Brain microvascular endothelial cell (primary cell): ENCODE results near the gene MZT2B.
"Not testable (repeated sequence)": the region's sequence is repeated elsewhere in the genome, so short reads cannot be mapped to it uniquely, and the experiment has no call there.

Experiments used
- DNase-seq: peaks from one replicate; pipeline ENCODE4 v3.0.0-alpha.2; 2020
- H3K27ac ChIP-seq: fragments of 250-450 bp; sonication (Bioruptor Pico); 2 replicates; pipeline ENCODE4 v1.5.1; 2020; ENCODE audit warnings: mild to moderate bottlenecking, moderate library complexity
- H3K27me3 ChIP-seq: fragments of 250-450 bp; sonication (Bioruptor Pico); replicated peaks from 2 replicates; pipeline ENCODE4 v1.5.1; 2020; ENCODE audit warnings: mild to moderate bottlenecking
- H3K36me3 ChIP-seq: fragments of 250-450 bp; sonication (Bioruptor Pico); replicated peaks from 2 replicates; pipeline ENCODE4 v1.5.1; 2020; ENCODE audit warnings: mild to moderate bottlenecking
- H3K4me3 ChIP-seq: 2 replicates; pipeline ENCODE4 v1.5.1; 2011; ENCODE audit warnings: low read depth, mild to moderate bottlenecking, control low read depth, low read length, moderate library complexity
- CTCF ChIP-seq: IDR thresholded peaks from 2 replicates; pipeline ENCODE4 v1.5.1; 2011; ENCODE audit warnings: low read depth, mild to moderate bottlenecking, moderate library complexity, low read length, control low read depth, inconsistent platforms; ENCODE audit errors: missing control alignments
- in situ Hi-C: cut with HindIII; loops from 2 replicates; pipeline ENCODE4 v1.10.0; 2017; ENCODE audit warnings: low sequenced_read_pairs, low pct_ligation_motif_present

The MZT2B gene

GRCh38 chr2:130142396-130143265 lies 39.4 kb upstream of the MZT2B start:
- DNase-seq, H3K36me3 ChIP-seq, H3K27me3 ChIP-seq, H3K4me3 ChIP-seq, in situ Hi-C loops, H3K27ac ChIP-seq: not testable (repeated sequence)

- H3K27me3 ChIP-seq: not testable (repeated sequence)
- H3K4me3 ChIP-seq: peak overlapping the region; percentile 51
Observed at GRCh38 chr2:130143266-130144039, 38.6 kb upstream of the MZT2B start.

DNA sequence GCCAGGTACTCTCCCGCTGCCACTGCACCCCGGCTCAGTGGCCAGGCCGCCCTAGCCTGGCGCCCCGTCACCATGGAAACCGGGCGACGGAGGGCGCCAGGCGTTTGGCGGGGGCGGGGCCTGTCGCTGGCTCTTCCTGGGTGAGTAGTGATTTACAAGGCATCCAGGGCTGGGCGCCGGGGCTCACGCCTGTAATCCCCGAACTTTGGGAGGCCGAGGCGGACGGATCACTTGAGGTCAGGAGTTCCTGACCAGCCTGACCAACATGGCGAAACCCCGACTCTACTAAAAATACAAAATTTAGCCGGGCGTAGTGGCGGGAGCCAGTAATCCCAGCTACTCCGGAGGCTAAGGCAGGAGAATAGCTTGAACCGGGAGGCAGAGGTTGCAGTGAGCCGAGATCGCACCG lies 37.1 kb upstream of the MZT2B start, which contains the start of gene CCDC74B:
CCDC74B (minus strand) TSS at position 107 of the 409 bp plus-strand sequence. CDS start 116 bp downstream, outside the sequence.
- DNase-seq, H3K27ac ChIP-seq, H3K27me3 ChIP-seq, H3K36me3 ChIP-seq, in situ Hi-C loops: not testable (repeated sequence)
- H3K4me3 ChIP-seq: peak within 1 kb of the TSS; percentile 51

More at GRCh38 chr2:130143266-130144039, 38.6 kb upstream of the MZT2B start:
- in situ Hi-C loops, H3K27ac ChIP-seq, DNase-seq, H3K36me3 ChIP-seq: not testable (repeated sequence)

- in situ Hi-C loops, H3K27ac ChIP-seq, DNase-seq, H3K36me3 ChIP-seq, H3K4me3 ChIP-seq, H3K27me3 ChIP-seq: not testable (repeated sequence)
Observed at GRCh38 chr2:130148515-130148914, 33.5 kb upstream of the MZT2B start.

DNA sequence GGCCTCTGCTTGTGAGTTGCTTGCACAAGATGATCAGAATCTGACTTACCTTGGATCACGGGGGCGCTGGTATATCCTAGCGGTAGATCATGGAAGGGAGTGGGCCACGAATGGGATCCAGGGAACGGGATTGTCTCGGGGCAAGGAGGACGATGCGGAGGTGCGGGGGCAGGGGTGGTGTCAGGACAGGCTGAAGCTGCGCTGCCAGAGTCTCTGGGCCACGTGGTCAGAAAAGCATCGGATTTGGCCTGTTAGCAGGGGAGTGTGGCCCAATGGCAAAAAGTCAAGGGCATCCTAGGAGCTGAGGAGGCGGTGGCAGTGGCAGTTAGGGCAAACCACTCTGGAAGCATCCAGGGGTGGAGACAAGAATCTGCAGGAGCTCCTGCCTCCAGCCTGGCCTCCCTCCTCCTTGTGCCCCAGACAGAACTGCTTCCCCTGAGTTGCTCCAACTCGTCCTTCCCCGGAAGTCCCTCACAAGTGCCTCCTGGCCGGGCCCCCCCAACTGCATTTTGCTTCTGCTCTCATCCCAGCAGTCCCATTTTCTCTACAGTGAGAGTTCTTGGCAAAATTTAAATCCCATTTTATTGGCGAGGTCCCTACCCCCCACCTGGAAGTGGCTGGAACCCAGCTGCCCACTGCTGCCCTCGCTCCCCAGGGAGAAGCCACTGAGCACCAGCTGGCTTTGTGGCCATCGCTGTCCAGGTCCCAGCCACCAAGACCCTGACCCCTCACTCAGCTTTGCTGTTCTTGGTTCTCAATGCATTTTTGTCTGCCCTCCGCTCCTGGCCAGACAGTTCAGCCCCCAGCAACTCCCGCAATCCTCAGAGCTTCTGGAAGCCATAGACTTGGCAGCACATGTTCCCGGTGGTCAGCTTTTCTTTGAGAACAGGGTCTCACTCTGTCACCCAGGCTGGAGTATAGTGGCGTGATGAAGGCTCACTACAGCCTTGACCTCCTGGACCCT lies 31.6 kb upstream of the MZT2B start:
- H3K36me3 ChIP-seq: peaks cover 12% of the 10 kb centered on the region
- no peak overlapping the region for H3K4me3 ChIP-seq
- DNase-seq: no peak
- no peak overlapping the region for H3K27ac ChIP-seq
- TF ChIP-seq CTCF: no peak
- in situ Hi-C loops: no loop called here
- H3K27me3 ChIP-seq: no peaks in the 10 kb centered on the region

DNA sequence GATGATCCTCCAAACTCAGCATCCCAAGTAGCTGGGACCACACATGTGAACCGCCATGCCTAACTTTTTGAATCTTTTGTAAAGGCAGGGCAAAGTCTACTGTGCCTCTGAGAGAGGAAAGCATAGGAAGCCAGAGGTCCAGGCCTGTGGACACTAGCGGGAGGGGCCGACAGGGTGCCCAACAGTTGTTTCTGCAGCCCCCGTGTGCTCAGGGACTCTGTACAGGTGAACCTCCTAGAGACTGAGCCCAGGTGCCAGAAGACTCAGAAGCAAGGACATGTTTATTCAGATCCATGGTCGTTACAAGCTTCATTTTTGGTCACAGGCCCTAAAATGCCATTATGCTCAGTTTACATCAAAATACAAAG lies 30.9 kb upstream of the MZT2B start:
- H3K27ac ChIP-seq, H3K27me3 ChIP-seq, in situ Hi-C loops, DNase-seq, H3K4me3 ChIP-seq: not testable (repeated sequence)
- peaks cover 12% of the 10 kb centered on the region for H3K36me3 ChIP-seq

- H3K4me3 ChIP-seq, H3K27ac ChIP-seq, DNase-seq, H3K27me3 ChIP-seq, in situ Hi-C loops: not testable (repeated sequence)
- peaks cover 12% of the 10 kb centered on the region for H3K36me3 ChIP-seq
Observed at GRCh38 chr2:130152136-130152815, 29.8 kb upstream of the MZT2B start.

DNA sequence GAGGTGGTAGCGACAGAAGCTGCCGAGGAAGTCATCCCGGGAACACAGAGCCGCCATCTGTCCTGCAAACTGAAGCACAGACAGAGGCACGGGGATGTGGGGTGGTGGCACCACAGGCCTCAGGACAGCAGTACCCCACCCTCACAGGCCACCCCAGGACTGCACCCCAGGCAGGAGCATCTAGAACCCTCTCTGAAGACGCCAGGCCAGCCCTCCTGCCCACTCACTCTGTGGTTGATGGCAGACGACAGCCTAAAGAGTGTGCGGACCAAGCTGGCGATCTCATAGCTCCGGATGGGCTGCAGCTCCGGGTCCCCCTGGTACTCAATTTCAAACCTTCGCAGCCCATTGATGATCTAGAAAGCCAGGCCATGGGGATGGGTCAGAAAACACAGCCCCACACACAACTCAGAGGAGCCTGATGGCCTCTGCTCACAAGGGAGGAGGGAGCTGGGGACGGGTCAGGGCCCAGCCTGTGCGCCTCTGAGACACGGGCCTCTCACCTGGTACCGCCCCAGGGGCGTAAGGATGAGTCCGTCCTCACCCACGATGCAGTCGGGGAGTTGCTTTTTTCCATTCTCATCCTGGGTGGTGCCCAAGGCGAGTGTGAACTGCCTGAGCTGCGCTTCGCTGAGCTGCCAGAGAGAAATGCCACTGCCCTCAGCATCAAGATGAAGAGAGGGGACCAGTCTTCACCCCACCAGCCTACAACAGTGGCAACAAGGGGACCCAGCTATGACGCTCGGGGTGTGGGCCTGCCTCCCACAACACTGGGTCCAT lies 29.1 kb upstream of the MZT2B start:
- no peaks in the 10 kb centered on the region for H3K27me3 ChIP-seq
- no peak overlapping the region for H3K27ac ChIP-seq
- in situ Hi-C loops: no loop called here
- no peak overlapping the region for H3K4me3 ChIP-seq
- no peak for TF ChIP-seq CTCF
- DNase-seq: no peak
- peaks cover 12% of the 10 kb centered on the region for H3K36me3 ChIP-seq

GRCh38 chr2:130153721-130154422 lies 28.2 kb upstream of the MZT2B start:
- H3K27me3 ChIP-seq, H3K27ac ChIP-seq, H3K4me3 ChIP-seq, in situ Hi-C loops, DNase-seq: not testable (repeated sequence)
- H3K36me3 ChIP-seq: peaks cover 12% of the 10 kb centered on the region

GRCh38 chr2:130154423-130154770 lies 27.7 kb upstream of the MZT2B start:
- H3K27me3 ChIP-seq, DNase-seq, H3K4me3 ChIP-seq, H3K27ac ChIP-seq, in situ Hi-C loops: not testable (repeated sequence)
- H3K36me3 ChIP-seq: peaks cover 12% of the 10 kb centered on the region
